Breast epithelium (tissue), 3 donors: ENCODE data around the gene PLAGL1.

ENCODE experiments used
- CTCF ChIP-seq, 3 donors: fragments of 450-650 bp; IDR thresholded peaks; one replicate each; pipeline ENCODE4 v1.5.1; 2016 to 2017; ENCODE audit warnings: antibody characterized with exemption in 3 of 3, mild to moderate bottlenecking in 3 of 3, moderate library complexity in 3 of 3
- POLR2AphosphoS5 ChIP-seq, 3 donors: sonication (generic); formaldehyde crosslinking; IDR thresholded peaks; one replicate each; pipeline ENCODE4 v1.6.1; 2017; ENCODE audit warnings: antibody characterized with exemption in 3 of 3

- TF ChIP-seq CTCF (IDR thresholded peaks at IDR 0.05) = no peak
- no peak for TF ChIP-seq POLR2AphosphoS5 (IDR thresholded peaks at IDR 0.05)
These were observed 78.1 kb downstream of the PLAGL1 start for GRCh38 chr6:143929975-143930374.
